ENCODE measurements around the gene JHY. TPM values are rescaled to one million over a fixed set of nuclear protein-coding genes. Genes with fewer than 3 reads are reported as not detected.

JHY gene
- total RNA-seq, 1 donor from 2014 or later, result 1.3 TPM

- intact Hi-C loops (cut with DNase I), result loop anchor here (1.0 to 5.0 kb wide), 2 partner anchors 159 to 188 kb away; no protein-coding TSS in a partner anchor
- DNase-seq (ENCODE audit: low spot score), result no peak
These were observed 18.0 kb upstream of the JHY start for GRCh38 chr11:122864386-122865115.

GRCh38 chr11:122869622-122870021, 12.9 kb upstream of the JHY start:
- intact Hi-C loops (cut with DNase I), result loop anchor here (5.0 kb wide), 1 partner anchor 183 kb away; no protein-coding TSS in a partner anchor
- no peak for DNase-seq (ENCODE audit: low spot score)

DNA sequence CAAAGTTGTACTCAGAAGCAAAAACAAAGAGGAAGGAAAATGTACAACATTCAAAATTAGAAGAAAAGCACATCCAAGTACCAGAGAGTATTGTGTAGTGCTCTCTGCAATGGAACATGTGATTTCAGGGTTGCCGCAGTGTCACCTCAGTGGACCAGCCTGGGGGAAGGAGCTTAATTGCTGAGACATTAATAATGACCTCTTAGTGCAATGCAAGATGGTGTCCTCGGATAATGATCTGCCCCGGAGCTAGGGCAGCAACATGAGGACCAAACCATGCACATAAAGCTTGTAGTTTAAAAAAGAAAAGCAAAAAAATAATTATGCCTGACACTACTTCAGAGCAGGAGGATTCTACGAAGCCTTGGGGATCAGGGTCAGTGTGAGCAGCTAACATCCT, 11.3 kb upstream of the JHY start:
- intact Hi-C loops (cut with DNase I), result no loop called here

DNA sequence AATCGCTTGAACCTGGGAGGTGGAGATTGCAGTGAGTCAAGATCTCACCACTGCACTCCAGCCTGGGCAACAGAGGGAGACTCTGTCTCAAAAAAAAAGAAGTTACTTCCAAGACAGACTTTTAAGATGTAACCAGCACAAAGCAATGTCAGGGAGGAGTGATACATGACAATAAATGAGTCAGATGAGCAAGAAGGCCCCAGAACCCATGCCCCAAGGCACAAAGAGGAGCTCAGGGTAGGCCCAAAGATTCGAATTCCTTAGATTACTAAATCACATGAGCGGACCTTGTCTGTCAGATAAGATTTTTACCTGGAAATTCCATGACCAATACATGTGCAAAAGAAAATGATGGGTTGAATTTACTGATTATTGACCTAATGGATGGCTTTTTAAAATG, 10.5 kb upstream of the JHY start:
- intact Hi-C loops (cut with DNase I), result no loop called here
- no peak for DNase-seq (ENCODE audit: low spot score)

More for the DNA sequence above, 11.3 kb upstream of the JHY start:
- no peak for DNase-seq (ENCODE audit: low spot score)

- DNase-seq (ENCODE audit: low spot score), result no peak
- intact Hi-C loops (cut with DNase I), result no loop called here
These were observed 7.6 kb upstream of the JHY start for GRCh38 chr11:122874991-122875390.

GRCh38 chr11:122877732-122878131, 4.8 kb upstream of the JHY start:
- DNase-seq (ENCODE audit: low spot score), result no peak
- intact Hi-C loops (cut with DNase I), result no loop called here

DNA sequence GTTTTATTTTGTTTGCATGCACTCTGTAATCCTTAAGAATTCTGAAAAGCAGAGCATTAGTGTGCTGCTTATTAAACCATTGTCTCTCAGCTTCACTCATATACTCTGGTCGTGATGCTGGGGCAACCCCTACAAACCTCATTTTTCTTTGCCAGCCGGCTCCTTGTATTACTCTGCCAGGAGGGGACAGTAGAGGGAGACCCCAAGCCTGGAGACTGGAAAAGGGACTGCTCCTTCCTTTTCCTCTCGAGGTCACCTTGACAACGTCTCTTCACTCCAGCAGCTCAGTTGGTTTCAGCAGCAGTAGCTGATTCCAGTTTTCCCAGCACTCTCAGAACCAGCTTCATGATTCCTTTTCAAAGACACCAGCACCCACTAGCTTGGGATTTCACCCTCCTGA, 2.8 kb upstream of the JHY start:
- DNase-seq (ENCODE audit: low spot score), result no peak
- intact Hi-C loops (cut with DNase I), result no loop called here

DNA sequence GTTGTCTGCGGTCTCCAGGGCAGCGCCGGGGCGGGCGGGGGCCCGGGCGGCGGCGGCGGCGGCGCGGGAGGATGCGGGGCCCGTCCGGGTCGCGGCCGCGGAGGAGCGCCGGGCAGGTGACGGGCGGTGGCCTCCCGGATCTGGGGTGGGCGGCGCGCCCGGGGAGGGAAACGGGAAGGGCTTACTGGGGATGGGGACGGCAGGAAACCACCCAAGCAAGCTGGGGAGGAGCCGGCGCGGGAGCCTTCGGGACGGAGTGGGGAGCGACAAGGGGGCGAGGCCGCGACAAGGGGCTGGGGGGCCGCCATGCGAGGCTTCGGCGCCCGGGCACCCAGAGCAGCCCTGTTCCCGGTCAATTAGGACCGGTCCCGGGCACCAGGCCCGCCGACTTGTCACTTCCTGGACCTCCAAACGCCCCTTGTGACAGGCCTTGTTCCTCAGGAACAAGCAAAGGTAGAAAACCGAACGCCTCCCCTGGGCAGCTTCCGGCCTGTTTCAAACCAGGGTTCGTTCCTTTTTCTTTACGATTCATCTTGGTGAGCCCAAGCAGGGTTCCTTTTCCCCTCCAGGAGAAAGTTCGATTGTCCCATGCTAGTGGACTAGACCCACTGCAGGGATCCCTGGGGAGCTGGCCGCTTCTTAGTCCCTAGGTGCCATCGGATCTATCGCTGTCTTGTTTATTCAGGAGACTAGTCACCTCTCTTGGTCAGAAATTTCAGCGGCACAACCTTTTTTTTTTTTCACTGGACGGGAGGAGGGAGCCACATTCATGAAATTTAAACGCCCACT, 492 bp downstream of the JHY start:
- DNase-seq (ENCODE audit: low spot score), result peak; percentile 80
- intact Hi-C loops (cut with DNase I), result no loop called here

DNA sequence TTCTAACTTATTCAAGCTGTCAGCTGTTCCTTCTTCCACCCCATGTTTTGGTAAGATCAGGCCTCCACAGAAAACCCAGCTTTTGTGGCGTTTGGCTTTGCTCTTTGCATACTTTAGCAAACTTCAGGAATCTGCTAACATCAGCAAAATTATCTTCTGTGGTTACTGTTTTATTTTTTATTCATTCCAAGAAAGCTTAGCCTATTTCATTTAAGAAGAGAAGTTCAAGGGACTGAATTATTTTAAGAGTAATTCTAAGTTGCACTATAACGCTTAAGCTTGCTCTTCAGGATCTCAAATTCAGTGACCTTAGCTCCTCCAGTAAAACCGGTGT, 1.1 kb downstream of the JHY start:
- intact Hi-C loops (cut with DNase I), result no loop called here

GRCh38 chr11:122888162-122888561, 5.6 kb downstream of the JHY start:
- DNase-seq (ENCODE audit: low spot score), result no peak
- intact Hi-C loops (cut with DNase I), result no loop called here

More for the DNA sequence above, 1.1 kb downstream of the JHY start:
- DNase-seq (ENCODE audit: low spot score), result no peak

DNA sequence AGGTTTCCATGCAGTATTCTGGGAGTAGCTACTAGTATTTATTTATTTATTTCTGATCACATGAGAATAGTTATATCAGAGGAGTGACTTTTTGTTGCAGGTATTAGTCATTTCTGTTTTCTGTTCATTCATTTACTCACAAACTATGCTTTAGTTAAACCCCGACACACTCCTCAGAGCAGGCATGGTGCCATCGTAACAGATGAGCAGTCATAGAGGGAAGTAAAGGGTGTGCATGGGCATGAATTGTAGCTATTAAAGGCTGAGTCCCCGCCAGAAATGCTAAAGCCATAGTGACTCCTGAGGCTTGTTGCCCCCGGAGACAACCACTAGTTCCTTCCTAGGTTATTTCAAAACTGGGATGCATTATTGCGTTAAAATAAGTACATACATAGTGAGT, 10.6 kb downstream of the JHY start:
- intact Hi-C loops (cut with DNase I), result no loop called here
- DNase-seq (ENCODE audit: low spot score), result no peak

GRCh38 chr11:122895563-122895962, 13.0 kb downstream of the JHY start:
- intact Hi-C loops (cut with DNase I), result no loop called here
- DNase-seq (ENCODE audit: low spot score), result no peak

- intact Hi-C loops (cut with DNase I), result no loop called here
- DNase-seq (ENCODE audit: low spot score), result no peak
These were observed 15.1 kb downstream of the JHY start for GRCh38 chr11:122897606-122898210.

- intact Hi-C loops (cut with DNase I), result no loop called here
- DNase-seq (ENCODE audit: low spot score), result no peak
These were observed 16.2 kb downstream of the JHY start for GRCh38 chr11:122898799-122899198.

GRCh38 chr11:122900587-122901202, 18.1 kb downstream of the JHY start:
- intact Hi-C loops (cut with DNase I), result no loop called here
- DNase-seq (ENCODE audit: low spot score), result no peak

GRCh38 chr11:122902951-122903350, 20.4 kb downstream of the JHY start:
- intact Hi-C loops (cut with DNase I), result no loop called here
- DNase-seq (ENCODE audit: low spot score), result no peak

- intact Hi-C loops (cut with DNase I), result loop anchor here (10.0 kb wide), 1 partner anchor 114 kb away; no protein-coding TSS in a partner anchor
- DNase-seq (ENCODE audit: low spot score), result no peak
These were observed 28.2 kb downstream of the JHY start for GRCh38 chr11:122910775-122911174.

DNA sequence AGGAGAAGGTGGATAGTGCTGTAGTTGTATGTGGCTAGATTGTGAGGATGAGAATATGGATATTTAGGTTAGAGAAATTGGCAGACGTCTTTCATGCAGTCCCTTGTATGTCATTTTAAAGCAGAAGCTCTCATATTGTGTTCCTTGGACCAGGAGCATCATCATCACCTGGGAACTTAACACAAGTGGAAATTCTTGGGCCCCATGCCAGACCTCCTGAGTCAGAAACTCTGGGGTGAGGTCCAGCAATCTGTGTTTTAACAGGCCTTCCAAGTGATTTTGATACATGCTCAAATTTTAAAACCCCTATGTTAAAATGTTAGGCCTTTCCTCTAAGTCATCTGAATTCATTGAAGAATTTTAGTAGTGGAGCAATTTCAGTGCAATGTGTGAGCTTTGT, 34.8 kb downstream of the JHY start:
- DNase-seq (ENCODE audit: low spot score), result no peak
- intact Hi-C loops (cut with DNase I), result loop anchor here (10.0 kb wide), 1 partner anchor 107 kb away; no protein-coding TSS in a partner anchor

DNA sequence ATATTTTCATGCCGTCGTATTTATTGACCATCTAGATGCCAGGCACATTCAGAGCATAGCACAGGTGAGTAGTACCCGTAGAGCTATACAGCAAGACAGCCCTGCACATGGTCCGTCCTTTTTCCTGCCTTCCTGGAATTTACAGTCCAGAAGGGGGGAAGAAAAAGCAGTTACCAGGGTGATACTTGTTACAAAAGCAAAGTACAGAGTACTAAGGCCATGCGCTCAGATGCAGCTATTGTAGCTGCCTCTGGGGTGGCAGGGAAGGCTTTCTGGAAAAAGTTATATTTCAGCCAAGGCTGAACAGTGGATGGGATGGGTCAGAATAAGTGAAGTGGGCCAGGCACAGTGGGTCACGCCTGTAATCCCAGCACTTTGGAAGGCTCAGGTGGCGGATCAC, 36.2 kb downstream of the JHY start:
- intact Hi-C loops (cut with DNase I), result loop anchor here (10.0 kb wide), 1 partner anchor 106 kb away; no protein-coding TSS in a partner anchor
- DNase-seq (ENCODE audit: low spot score), result no peak

DNA sequence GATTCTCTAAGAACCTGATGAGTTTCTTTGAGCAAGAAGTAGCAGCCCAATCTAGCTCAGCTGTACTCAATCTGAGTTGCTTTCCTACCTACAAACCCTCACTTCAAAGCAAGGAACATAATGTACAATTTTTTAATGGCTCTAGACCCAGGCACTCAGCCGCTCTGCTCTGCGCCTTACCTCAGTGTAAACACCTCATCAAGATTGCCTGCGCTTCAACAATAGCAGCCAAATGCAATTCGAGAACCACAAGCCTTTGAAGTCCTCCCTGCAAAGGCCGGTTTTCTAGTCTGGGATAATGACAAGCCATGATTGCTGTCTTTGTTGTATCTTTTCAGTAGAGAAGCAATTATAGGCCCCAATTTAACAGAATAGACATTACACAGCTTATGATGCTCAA, 38.0 kb downstream of the JHY start:
- intact Hi-C loops (cut with DNase I), result no loop called here

More for the DNA sequence above, 38.0 kb downstream of the JHY start:
- no peak for DNase-seq (ENCODE audit: low spot score)
